ENCODE data around the gene MPHOSPH6. TPM values are rescaled to one million over a fixed set of nuclear protein-coding genes. Genes with fewer than 3 reads are reported as not detected.
"Not testable (repeated sequence)": the region's sequence is repeated elsewhere in the genome, so short reads cannot be mapped to it uniquely, and the experiment has no call there.

The MPHOSPH6 gene
- total and polyA plus RNA-seq, 7 donors = 5.3 to 38.4 (median 11.8) TPM

- no peak for ATAC-seq
- DNase-seq = no peak
- no peak for TF ChIP-seq CTCF (IDR thresholded peaks at IDR 0.05)
- Histone ChIP-seq H3K27ac (no peak overlapping the region), H3K4me3 (no peak overlapping the region), H3K4me1 (no peaks in the 10 kb centered on the region), H3K9me3 (no peaks in the 10 kb centered on the region), H3K27me3 (ENCODE audit: insufficient read depth in 3 of 3, low read length in 2 of 3) (no peaks in the 10 kb centered on the region), H3K36me3 (ENCODE audit: insufficient read depth in 1 of 2, low read depth in 1 of 2) (peaks cover 5 to 21% of the 10 kb centered on the region in 2 donors)
- intact Hi-C loops (cut with DNase I) = no loop called here
- WGBS, 3 donors = 61 to 81% (median 64%) methylated on average over 3 of the region's 3 CpGs
Observed at GRCh38 chr16:82146556-82146955, 23.5 kb downstream of the MPHOSPH6 start.

DNA sequence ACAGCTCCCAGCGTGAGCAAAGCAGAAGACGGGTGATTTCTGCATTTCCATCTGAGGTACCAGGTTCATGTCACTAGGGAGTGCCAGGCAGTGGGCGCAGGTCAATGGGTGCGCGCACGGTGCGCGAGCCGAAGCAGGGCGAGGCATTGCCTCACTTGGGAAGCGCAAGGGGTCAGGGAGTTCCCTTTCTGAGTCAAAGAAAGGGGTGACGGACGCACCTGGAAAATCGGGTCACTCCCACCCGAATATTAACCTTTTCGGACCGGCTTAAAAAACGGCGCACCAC lies 30.8 kb downstream of the MPHOSPH6 start:
- 85 to 91% (median 88%) methylated on average over 19 of the region's 19 CpGs for WGBS, 3 donors
- H3K9me3 ChIP-seq; intact Hi-C loops (cut with DNase I); H3K27ac ChIP-seq; ATAC-seq; H3K27me3 ChIP-seq (ENCODE audit: insufficient read depth in 3 of 3, low read length in 2 of 3); H3K4me1 ChIP-seq; DNase-seq; H3K4me3 ChIP-seq; H3K36me3 ChIP-seq (ENCODE audit: insufficient read depth in 1 of 2, low read depth in 1 of 2): not testable (repeated sequence)

GRCh38 chr16:82138478-82139285 lies 31.3 kb downstream of the MPHOSPH6 start:
- intact Hi-C loops (cut with DNase I) = no loop called here
- H3K27ac ChIP-seq = no peak overlapping the region
- ATAC-seq (no peak), DNase-seq (no peak)
- no peaks in the 10 kb centered on the region for H3K27me3 ChIP-seq (ENCODE audit: insufficient read depth in 3 of 3, low read length in 2 of 3)
- H3K4me1 ChIP-seq = no peaks in the 10 kb centered on the region
- H3K9me3 ChIP-seq = no peaks in the 10 kb centered on the region
- peaks cover 0 to 10% of the 10 kb centered on the region in 2 donors for H3K36me3 ChIP-seq (ENCODE audit: insufficient read depth in 1 of 2, low read depth in 1 of 2)
- no peak overlapping the region for H3K4me3 ChIP-seq
- 90 to 93% (median 92%) methylated on average over 15 of the region's 15 CpGs for WGBS, 3 donors
- no peak for TF ChIP-seq CTCF (IDR thresholded peaks at IDR 0.05)

DNA sequence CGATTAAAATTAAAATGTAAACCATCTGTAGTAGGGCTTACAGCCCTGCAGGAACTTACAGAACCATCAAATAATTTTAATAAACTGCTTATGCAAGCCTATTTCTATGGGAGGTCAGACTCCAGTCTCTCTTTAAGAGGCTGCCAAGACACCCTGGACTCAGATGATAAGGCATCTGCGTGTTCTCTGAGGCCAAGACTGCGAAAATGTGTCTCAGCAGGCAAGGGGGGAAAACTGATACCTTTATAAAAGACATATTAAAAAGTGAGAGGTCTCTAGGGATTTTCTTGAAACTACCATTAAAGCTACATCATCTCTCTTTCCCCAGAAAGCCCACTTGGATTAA lies 32.2 kb downstream of the MPHOSPH6 start:
- no peak overlapping the region for H3K4me3 ChIP-seq
- 65 to 70% (median 67%) methylated on average over 3 of the region's 3 CpGs for WGBS, 3 donors
- no peak for DNase-seq
- intact Hi-C loops (cut with DNase I) = no loop called here
- no peaks in the 10 kb centered on the region for H3K27me3 ChIP-seq (ENCODE audit: insufficient read depth in 3 of 3, low read length in 2 of 3)
- no peak overlapping the region for H3K27ac ChIP-seq
- TF ChIP-seq CTCF (IDR thresholded peaks at IDR 0.05) = no peak
- no peak for ATAC-seq
- peaks cover 0 to 10% of the 10 kb centered on the region in 2 donors for H3K36me3 ChIP-seq (ENCODE audit: insufficient read depth in 1 of 2, low read depth in 1 of 2)
- no peaks in the 10 kb centered on the region for H3K4me1 ChIP-seq
- H3K9me3 ChIP-seq = no peaks in the 10 kb centered on the region

DNA sequence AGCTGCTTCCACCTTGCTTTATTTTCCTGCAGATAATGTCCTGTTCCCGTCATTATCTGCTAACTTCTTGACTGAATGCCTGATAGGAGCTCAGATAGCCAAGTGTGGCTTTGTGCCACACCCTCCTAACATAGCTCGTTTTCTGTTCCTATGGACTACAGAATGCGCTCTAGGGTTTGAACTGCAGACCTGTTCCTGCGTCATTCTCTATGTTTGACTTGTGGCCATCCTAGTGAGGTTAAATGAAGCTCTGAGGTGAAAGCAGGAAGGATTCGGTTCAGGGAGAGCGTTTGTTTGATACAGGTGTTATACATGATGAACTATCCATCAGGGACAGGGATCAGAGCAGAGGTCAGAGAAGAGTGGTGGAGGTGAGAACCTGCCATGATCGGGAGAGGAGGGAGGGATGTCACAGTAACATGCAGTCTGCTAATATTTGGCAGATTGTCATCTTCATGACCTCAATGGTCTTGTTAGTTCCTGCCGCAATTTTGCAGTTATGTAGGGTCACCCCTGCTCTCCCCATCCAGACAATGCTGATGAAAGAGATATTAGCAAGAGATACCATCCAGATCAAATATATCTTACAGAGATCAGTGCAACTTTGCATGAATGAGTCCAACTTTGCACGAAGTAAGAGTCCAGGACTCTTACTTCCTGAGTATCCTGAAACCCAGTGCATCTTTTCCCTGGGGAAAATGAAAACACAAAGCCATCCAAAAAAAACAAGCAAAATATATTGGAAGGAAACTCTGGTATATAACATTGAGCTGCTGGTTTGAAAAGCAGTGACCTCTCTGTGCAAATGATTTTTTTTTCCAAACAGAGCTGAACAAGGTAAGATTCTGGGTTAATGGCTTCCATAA lies 32.8 kb downstream of the MPHOSPH6 start:
- H3K27ac ChIP-seq = no peak overlapping the region
- no peak for TF ChIP-seq CTCF (IDR thresholded peaks at IDR 0.05)
- no peaks in the 10 kb centered on the region for H3K4me1 ChIP-seq
- ATAC-seq (no peak), DNase-seq (no peak)
- no peaks in the 10 kb centered on the region for H3K27me3 ChIP-seq (ENCODE audit: insufficient read depth in 3 of 3, low read length in 2 of 3)
- peaks cover 0 to 10% of the 10 kb centered on the region in 2 donors for H3K36me3 ChIP-seq (ENCODE audit: insufficient read depth in 1 of 2, low read depth in 1 of 2)
- no peaks in the 10 kb centered on the region for H3K9me3 ChIP-seq
- no peak overlapping the region for H3K4me3 ChIP-seq
- WGBS, 3 donors = 73 to 77% (median 77%) methylated on average over 9 of the region's 9 CpGs
- intact Hi-C loops (cut with DNase I) = no loop called here

Data from psoas muscle (tissue), 8 donors.